OCI-LY3 (cell line): ENCODE data around the gene THY1.

Experiments
- H2AFZ ChIP-seq: fragments of 200-600, 300-600 bp; shearing (Covaris generic); 2 replicates; pipeline ENCODE4 v1.6.0; 2014; ENCODE audit warnings: antibody characterized with exemption, low read depth, low read length
- H3K27ac ChIP-seq: fragments of 200-600, 300-600 bp; sonication (generic); 2 replicates; pipeline ENCODE4 v1.5.1; 2014; ENCODE audit warnings: mild to moderate bottlenecking, low read length, moderate library complexity, mixed read lengths
- H3K27me3 ChIP-seq: fragments of 200-600, 300-600 bp; sonication (generic); 2 replicates; pipeline ENCODE4 v1.6.1; 2014; ENCODE audit warnings: low read depth, low read length, mixed read lengths
- H3K36me3 ChIP-seq: fragments of 200-600, 300-600 bp; sonication (generic); replicated peaks from 2 replicates; pipeline ENCODE3; 2014; ENCODE audit warnings: low read depth, low read length, mixed read lengths
- H3K4me1 ChIP-seq: fragments of 300-600, 200-600 bp; sonication (generic); 2 replicates; pipeline ENCODE4 v1.6.1; 2014; ENCODE audit warnings: low read length, mixed read lengths
- H3K4me2 ChIP-seq: fragments of 200-600, 300-600 bp; sonication (generic); 2 replicates; pipeline ENCODE4 v1.6.1; 2014; ENCODE audit warnings: low read length, mixed read lengths
- H3K4me3 ChIP-seq: fragments of 300-600, 200-600 bp; sonication (generic); 2 replicates; pipeline ENCODE4 v1.5.1; 2014; ENCODE audit warnings: antibody characterized with exemption, mild to moderate bottlenecking, low read length, moderate library complexity
- H3K79me2 ChIP-seq: fragments of 300-600, 200-600 bp; shearing (Covaris generic); 2 replicates; pipeline ENCODE4 v1.6.1; 2014; ENCODE audit warnings: mild to moderate bottlenecking, low read length, mixed read lengths
- H3K9ac ChIP-seq: fragments of 300-600, 200-600 bp; shearing (Covaris generic); 2 replicates; pipeline ENCODE4 v1.6.0; 2014; ENCODE audit warnings: mild to moderate bottlenecking, low read length, moderate library complexity
- H3K9me3 ChIP-seq: fragments of 200-600, 300-600 bp; shearing (Covaris generic); 2 replicates; pipeline ENCODE4 v1.6.1; 2014; ENCODE audit warnings: low read length, mixed read lengths; ENCODE audit not compliant: insufficient read depth
- H4K20me1 ChIP-seq: fragments of 200-600, 300-600 bp; sonication (generic); 2 replicates; pipeline ENCODE4 v1.6.1; 2016; ENCODE audit warnings: low read length, mixed read lengths; ENCODE audit not compliant: insufficient read depth
- CTCF ChIP-seq: fragments of 200-600, 300-600 bp; sonication (generic); IDR thresholded peaks from 2 replicates; pipeline ENCODE4 v1.5.1; 2014; ENCODE audit warnings: antibody characterized with exemption, low read length, low read depth
- EZH2phosphoT487 ChIP-seq: fragments of 200-600 bp; shearing (Covaris generic); IDR thresholded peaks from 2 replicates; pipeline ENCODE4 v1.6.1; 2018; ENCODE audit warnings: antibody characterized with exemption, mixed run types, low read depth

Gene THY1

GRCh38 chr11:119402470-119402869 is 20.5 kb downstream of the THY1 start:
- Histone ChIP-seq H4K20me1 (no peaks in the 10 kb centered on the region), H3K4me3 (no peak overlapping the region), H3K4me1 (peaks cover 5% of the 10 kb centered on the region; the same call in 1 of the 2 replicates), H3K27me3 (no peaks in the 10 kb centered on the region), H3K79me2 (no peaks in the 10 kb centered on the region), H3K9ac (no peak overlapping the region), H3K4me2 (no peak overlapping the region), H3K27ac (no peak overlapping the region), H3K36me3 (peaks cover 9% of the 10 kb centered on the region), H3K9me3 (0 out of 2 replicates have a peak, but pooled peaks cover 7% of the 10 kb centered on the region), H2AFZ (no peak overlapping the region)
- TF ChIP-seq CTCF (no peak), EZH2phosphoT487 (no peak)

GRCh38 chr11:119400860-119401259 is 22.1 kb downstream of the THY1 start:
- H3K4me2 ChIP-seq = no peak overlapping the region
- no peak overlapping the region for H3K9ac ChIP-seq
- no peaks in the 10 kb centered on the region for H3K79me2 ChIP-seq
- no peak overlapping the region for H3K27ac ChIP-seq
- TF ChIP-seq EZH2phosphoT487 (no peak), CTCF (no peak)
- H3K27me3 ChIP-seq = no peaks in the 10 kb centered on the region
- no peak overlapping the region for H2AFZ ChIP-seq
- no peaks in the 10 kb centered on the region for H4K20me1 ChIP-seq
- peaks cover 15% of the 10 kb centered on the region for H3K36me3 ChIP-seq
- no peak overlapping the region for H3K4me3 ChIP-seq
- 0 out of 2 replicates have a peak, but pooled peaks cover 7% of the 10 kb centered on the region for H3K9me3 ChIP-seq
- 0 out of 2 replicates have a peak, but pooled peaks cover under 1% of the 10 kb centered on the region for H3K4me1 ChIP-seq

GRCh38 chr11:119397740-119398139 is 25.2 kb downstream of the THY1 start:
- H2AFZ ChIP-seq = no peak overlapping the region
- no peaks in the 10 kb centered on the region for H3K27me3 ChIP-seq
- no peaks in the 10 kb centered on the region for H4K20me1 ChIP-seq
- 0 out of 2 replicates have a peak, but pooled peaks cover 7% of the 10 kb centered on the region for H3K9me3 ChIP-seq
- no peak overlapping the region for H3K4me2 ChIP-seq
- no peak overlapping the region for H3K4me3 ChIP-seq
- no peak overlapping the region for H3K27ac ChIP-seq
- TF ChIP-seq EZH2phosphoT487 (no peak), CTCF (no peak)
- no peaks in the 10 kb centered on the region for H3K79me2 ChIP-seq
- peaks cover 15% of the 10 kb centered on the region for H3K36me3 ChIP-seq
- H3K4me1 ChIP-seq = no peaks in the 10 kb centered on the region
- H3K9ac ChIP-seq = no peak overlapping the region

GRCh38 chr11:119396835-119397234 is 26.1 kb downstream of the THY1 start:
- no peaks in the 10 kb centered on the region for H3K27me3 ChIP-seq
- H3K4me1 ChIP-seq = no peaks in the 10 kb centered on the region
- no peak for TF ChIP-seq CTCF
- no peak for TF ChIP-seq EZH2phosphoT487

More at GRCh38 chr11:119396835-119397234, 26.1 kb downstream of the THY1 start:
- 0 out of 2 replicates have a peak, but pooled peaks cover 7% of the 10 kb centered on the region for H3K9me3 ChIP-seq
- H3K4me2 ChIP-seq = no peak overlapping the region
- no peak overlapping the region for H3K27ac ChIP-seq
- H3K79me2 ChIP-seq = no peaks in the 10 kb centered on the region
- no peaks in the 10 kb centered on the region for H4K20me1 ChIP-seq
- H3K4me3 ChIP-seq = no peak overlapping the region
- no peak overlapping the region for H2AFZ ChIP-seq
- H3K9ac ChIP-seq = no peak overlapping the region
- peaks cover 15% of the 10 kb centered on the region for H3K36me3 ChIP-seq
